ENCODE data around the gene COMP.
"Not testable (repeated sequence)": the region's sequence is repeated elsewhere in the genome, so short reads cannot be mapped to it uniquely, and the experiment has no call there.

COMP gene

DNA sequence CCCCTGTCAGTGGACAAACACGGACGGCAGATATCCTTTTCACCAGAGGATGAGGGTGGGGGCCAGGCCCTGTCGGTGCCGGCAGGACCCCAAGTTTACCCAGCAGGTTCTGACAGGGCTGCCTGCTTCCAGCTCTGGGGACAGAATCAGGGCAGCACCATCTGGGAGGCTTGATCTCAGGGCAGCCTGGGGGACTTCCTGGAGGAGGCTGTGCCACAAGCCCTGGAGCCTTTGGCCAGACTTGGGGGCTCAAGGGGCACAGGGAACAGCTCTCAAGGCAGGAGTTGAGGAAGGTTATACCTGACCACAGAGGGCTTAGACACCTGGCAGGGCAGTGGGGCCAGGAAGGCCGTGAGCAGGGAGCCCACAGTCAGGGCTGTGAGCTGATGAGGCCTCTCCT lies 45.2 kb downstream of the COMP start:
- DNase-seq (ENCODE audit: low read depth): no peak

DNA sequence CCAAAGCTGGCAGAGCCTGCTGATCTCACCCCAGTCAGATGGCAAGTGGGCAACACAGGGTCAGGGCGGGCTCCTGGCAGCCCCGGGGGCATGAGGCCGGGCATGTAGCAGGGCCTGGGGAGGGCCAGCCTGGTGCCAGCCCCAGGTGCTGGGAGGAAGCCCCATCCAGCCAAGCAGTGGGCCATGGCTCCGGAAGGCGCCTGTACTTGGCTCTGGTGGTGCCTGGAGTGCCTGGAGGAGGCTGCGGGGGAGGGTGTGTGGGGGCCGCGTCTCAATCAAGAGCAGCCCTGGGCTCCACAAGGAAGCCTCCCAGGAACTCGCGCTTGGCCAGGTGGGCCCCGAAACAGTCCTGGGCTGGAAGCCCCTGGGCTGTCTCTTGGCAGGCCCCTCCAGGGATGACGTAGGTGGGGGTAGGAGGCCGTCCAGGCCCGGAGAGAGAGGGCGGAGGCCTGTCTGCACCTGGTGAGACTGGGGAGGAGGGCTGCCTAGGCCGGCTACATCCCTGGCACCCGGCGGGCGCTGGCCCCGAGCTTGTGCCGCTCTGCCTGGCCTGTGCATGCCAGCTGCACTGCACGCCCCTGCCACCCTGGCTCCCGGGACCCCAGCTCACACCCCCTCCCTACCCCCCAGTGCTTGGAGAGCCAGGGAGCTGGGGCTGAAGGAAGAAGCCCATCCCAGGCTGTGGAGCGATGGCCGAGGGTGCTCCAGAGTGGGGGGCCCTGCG lies 45.9 kb downstream of the COMP start:
- DNase-seq (ENCODE audit: low read depth): no peak

DNA sequence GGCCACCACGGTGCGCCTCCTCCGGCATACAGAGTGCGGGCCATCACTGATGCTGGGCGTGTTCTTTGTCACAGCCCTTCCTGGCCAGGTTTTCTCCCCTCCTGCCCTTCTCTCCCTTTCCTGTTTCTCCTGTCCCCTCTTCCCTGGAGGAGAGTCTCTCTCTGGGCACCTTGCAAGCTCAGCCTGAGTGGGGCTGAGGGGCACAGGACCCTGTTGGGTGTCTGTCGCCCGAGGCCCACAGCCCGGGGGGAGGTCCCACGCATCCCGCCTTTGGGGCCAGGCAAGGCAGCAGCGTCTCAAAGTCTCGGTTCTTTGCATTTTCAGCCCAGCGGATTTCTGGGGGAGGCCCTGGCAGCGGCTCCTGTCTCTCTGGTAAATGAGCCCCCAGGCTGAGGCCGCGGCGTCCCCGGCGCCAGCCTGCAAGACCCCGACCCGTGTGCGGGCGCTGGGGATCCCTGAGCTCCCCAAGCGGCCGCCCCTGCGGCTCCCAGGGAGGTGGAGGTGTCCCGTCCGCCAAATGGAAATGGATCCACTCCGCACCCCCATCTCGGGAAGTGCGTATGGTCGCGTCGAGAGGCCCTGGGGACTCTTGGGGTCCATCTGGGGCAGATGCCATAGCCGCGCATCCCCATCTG lies 47.2 kb downstream of the COMP start:
- DNase-seq (ENCODE audit: low read depth): no peak

DNA sequence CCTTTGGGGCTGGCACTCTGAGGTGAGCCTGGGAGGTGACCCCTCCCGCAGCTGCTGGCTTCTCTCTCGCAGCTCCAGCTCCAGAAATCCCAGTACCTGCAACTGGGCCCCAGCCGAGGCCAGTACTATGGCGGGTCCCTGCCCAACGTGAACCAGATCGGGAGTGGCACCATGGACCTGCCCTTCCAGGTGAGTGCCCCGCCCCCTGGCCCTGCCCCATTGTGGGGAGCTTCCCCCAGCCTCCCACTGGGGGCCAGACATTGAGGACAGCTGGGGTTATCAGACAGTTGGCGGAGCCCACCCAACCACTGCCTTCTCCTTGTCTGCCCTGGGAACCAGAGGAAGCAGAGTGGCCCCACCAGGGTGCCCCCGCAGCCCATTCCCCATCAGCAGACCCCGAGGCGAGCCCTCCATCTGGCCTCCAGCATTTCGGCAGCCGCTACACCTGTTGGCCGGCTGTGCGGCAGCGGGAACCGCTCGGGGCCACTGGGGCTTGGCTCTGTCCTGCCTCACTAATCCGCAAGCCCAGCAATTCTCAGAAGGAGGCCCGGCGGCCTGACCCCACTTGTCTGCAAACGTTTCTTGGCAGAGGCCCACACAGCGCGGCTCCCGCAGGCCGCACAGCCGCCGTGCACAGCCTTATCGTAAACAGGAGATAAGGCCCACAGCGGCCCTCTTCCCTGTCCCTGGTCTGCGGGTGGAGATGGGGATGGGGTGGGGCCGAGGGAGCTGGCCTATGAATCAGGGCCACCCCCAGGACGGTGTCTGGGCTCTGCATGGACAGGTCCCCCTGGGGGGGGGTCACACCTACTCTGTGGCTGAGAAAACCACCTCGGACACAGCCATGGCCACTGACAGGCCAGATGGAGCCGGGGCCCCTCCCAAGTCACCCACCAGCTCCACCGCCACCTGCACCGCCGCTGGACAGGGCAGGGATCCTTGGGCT lies 48.0 kb downstream of the COMP start:
- DNase-seq (ENCODE audit: low read depth): no peak

DNA sequence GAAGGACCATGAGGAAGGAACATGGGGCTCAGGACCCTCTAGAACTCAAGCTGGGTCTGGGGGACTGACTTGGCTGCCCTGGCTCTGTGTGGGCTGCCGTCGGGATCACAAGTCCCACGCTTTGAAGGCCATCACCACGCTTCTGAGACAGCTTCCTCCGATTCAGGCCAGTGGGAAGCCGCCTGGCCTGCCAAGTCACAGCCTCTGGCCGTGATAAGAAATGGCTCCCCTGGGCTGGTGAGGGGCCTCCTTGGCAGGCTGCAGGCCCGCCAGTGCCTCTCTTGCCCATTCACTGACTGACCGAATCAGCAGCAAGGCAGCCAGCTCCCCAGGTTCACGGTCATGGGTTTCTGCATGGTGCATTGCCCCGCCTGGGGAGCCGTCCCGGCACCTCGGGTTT lies 48.8 kb downstream of the COMP start:
- DNase-seq (ENCODE audit: low read depth): no peak

DNA sequence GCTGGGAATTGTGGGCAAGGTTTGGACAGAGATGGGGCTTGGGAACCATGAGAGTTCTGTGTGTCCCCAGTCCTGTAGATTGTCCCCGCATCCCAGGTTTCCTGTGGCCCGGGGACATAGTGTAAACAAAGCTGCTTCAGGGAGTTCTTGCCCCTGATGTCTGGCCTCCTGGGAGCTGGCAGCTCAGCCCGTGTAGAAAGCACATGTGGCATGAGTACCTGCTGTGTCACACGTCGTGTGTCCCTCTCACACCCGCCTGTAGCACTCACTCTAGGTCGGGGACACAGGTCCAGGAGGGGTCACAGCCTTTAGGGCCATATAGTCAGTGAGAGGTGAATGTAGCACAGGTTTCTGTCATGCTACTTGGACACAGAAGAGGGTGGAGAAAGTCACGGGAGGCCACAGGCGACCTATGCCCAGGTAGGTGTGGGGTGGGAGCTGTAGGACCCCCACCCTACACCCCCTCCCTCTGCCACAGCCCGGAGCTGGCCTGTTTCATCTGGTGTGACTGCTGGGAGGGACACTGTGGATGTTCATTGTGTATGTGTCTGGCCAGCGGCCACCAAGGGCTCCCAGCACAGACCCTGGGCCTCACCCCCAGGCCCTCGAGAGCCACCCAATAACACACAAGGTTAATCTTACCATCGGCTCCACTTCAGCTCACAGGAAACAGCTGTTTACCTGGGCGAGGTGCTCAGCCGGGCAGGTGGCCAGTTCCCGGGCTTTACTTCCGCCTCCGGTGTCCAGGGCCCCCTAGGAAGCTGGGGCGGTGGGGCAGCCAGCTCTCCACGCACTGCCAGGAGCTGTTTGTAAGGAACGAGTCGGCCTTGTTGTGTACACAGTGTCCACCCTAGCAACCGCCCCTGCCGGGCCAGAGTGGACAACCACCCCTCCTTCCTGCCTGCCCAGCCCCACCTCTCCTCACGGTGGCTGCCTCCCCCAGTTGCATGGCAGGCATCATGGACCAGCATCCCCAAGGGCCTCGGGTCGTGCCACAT lies 49.7 kb downstream of the COMP start:
- no peak for DNase-seq (ENCODE audit: low read depth)

DNA sequence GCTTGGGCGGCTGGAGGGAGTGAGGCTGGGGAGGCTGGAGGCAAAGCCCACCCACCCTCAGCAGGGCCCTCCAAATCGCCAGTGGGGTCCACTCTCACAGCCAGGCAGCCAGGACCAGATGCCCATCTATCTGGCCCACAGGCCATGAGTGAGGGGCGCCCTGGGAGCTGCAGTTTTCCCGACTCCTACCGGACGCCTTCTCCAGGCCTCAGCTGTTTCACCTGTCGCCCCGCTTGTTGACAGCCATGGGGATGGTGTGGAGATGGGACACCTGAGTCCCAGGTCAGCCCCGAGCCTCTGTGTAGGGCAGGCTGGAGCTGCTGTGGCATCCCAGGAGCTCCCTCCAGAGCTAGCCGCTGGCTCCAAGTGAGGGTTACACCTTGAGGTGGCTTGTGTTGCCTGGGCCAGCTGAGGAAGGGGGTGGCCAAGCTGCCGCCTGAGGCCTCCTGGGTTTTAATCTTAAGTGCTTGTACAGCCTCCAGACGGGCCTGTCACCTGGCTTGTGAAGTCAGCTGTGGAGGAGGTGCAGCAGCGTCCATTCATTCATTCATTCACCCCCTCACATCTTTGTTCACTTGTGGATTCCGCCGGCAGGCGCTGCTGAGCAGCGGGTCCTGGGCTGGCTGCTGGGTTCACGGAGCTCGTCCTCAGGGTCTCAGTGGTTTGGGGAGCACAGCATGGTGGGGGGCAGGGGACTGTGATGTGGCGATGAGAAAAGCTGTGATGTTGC lies 52.0 kb downstream of the COMP start:
- DNase-seq (ENCODE audit: low read depth): no peak

DNA sequence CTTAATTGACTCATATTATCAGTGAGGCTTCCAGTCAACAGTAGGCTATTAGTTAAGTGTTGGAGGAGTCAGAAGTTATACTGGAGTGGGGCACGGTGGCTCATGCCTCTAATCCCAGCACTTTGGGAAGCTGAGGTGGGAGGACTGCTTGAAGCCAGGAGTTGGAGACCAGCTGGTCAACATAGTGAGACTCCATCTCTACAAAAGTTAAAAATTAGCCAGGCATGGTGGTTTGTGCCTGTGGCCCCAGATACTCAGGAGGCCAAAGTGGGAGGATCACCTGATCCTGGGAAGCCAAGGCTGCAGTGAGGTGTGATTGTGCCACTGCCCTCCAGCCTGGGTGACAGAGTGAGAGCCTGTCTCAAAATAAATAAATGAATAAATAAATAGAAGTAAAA lies 53.2 kb downstream of the COMP start:
- DNase-seq (ENCODE audit: low read depth): no peak

DNA sequence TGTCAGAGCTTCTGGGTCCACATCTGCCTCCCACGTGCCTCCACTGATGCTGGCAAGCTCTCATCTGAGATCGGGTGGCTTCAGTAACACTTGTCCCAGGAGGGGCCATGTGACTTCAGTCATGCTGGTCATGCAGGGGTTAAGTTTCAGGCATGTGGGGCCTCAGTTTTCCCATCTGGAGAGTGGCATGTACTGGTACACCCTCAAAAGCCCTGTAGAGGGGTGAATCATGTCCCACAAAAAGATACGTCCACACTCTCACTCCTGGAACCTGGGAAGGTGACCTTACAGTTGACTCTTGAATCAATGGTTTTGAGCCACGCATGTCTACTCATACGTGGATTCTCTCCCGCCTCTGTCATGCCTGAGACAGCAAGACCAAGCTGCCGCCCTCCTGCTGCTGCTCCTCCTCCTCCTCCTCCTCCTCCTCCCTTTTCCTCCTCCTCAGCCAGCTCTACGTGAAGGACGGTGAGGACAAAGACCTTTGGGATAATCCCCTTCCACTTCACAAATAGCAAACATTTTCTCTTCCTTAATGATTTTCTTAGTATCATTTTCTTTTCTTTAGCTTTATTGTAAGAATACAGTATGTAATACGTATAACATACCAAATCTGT lies 53.7 kb downstream of the COMP start:
- DNase-seq (ENCODE audit: low read depth): no peak

DNA sequence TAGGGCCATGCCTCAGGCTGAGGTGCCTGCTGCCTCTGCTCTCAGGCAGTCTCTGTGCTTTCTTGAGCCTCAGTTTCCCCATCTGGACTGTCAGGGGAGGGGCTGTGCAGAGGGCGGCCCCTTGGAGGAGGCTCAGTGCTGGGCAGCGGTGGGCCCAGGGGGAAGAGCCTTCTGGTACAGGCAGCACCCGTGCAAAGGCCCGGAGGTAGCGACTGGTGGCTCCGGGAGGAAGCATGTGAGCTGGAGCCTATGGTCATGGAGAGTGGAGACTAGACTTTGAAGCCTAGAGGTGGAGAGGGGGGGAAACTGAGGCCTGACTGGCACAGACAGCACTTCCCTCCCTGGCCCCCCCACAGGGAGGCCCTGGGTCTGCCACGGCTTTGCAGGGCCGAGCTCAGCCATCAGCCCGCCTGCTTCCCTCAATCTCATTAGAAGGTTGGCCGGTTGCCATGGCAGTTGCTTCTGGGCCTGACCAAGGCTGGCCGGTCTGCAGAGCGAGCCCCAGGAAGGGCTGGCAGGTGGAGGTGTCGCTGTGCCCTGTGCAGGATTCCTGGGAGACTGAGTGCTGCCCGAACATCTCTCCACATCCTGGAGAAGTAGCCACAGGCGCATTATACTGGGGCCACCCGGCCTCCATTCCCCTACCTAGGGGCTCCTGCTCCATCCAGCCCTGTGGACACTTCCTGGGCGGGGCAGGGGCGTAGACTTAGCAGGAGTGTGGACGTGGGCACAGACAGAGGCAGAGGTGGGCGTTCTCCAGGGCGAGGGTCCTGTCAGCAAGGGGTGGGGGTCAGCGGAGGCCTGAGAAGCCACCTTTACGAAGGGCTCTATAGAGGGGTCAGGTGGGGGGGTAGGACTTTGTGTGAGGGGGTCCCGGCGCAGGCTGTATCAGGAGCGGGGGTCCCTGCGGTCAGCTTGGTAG lies 54.4 kb downstream of the COMP start:
- no peak for DNase-seq (ENCODE audit: low read depth)

DNA sequence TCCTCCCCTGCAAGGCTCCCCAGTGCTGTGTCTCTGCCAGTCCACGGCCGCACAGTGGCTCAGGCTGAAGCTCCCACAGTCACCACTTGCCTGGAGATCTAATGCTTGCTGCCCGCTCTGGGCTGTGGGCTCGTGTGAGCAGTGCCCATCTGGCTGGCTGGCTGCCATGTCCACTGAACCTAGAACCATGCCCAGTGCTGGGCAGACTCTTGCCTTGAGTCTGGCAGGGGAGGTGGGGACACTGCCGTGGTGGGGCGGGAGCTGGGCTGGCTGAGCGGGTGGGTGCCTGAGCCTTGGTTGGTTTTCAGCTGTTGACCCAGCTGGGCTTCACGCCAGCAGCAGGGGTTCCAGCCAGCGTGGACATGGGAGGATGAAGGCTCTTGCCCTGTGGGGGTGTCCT lies 55.4 kb downstream of the COMP start:
- DNase-seq (ENCODE audit: low read depth): no peak

DNA sequence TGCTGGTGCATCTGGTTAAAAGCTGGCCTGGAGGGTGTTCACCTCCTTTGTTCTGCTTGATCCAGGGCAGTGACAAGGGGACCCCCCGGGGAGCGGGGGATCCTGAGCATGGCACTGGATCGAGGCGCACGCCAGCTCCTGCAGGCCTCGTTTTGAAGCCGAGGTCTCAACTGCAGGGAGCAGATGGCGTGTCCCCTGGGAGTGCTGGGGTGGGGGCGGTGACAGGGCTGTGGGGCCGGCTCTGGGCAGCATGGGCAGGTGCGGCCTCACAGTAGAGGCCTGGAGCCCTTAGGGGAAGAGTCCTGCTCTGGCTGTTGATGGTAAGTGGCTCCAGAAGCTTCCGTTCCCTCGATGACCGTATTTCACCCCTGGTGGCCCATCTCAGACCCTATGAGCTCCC lies 55.8 kb downstream of the COMP start:
- no peak for DNase-seq (ENCODE audit: low read depth)

DNA sequence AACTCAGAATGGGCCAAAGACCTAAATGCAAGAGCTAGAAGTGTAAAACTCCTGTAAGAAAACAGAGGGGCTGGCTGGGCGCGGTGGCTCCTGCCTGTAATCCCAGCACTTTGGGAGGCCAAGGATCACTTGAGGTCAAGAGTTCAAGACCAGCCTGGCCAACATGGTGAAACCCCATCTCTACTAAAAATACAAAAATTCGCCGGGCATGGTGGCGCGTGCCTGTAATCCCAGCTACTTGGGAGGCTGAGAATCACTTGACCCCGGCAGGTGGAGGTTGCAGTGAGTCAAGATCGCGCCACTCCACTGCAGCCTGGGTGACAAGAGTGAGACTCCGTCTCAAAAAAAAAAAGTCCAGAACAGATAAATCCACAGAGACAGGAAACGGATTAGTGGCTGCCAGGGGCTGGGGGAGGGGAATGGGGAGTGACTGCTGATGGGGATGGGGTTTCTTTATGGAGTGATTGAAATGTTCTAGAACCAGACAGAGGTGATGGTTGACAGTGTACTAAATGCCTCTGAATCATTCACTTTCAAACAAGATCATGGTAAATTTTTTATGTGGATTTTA lies 57.3 kb downstream of the COMP start:
- not testable (repeated sequence) for DNase-seq (ENCODE audit: low read depth)

DNA sequence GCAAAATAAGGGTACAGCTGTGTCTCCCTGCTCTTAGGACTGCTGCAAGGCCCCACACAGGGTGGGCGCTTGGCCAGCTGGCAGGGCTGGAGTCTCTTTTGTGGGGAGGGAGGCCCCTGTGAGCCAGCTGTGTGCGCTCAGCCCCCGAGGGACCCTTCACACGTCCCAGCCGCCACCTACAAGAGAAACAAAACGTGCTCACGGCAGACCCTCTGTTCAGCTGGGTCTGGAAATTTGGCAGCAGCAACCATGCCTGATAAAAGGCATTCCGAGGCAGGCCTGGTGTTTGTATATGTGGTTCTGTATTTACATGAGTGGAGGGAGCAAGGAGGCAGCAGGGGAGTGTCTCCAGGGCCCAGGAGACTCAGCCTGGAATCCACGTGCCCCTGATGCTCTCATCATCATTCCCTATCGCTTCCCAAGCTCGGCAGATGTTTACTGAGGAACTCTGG lies 57.9 kb downstream of the COMP start:
- DNase-seq (ENCODE audit: low read depth): no peak
